Measurements from ENCODE around the gene APOA5. TPM values are rescaled to one million over a fixed set of nuclear protein-coding genes. Genes with fewer than 3 reads are reported as not detected.

Gene APOA5
- total RNA-seq, 1 experiment from 2014 or later: 0.11 TPM

- H3K14ac ChIP-seq (ENCODE audit: insufficient read depth, low read length): no peak overlapping the region
- H2AFZ ChIP-seq (ENCODE audit: low read length): no peak overlapping the region
- Mint-ChIP-seq H3K4me1 (peaks cover 13 to 14% of the 10 kb centered on the region in 2 experiments), H3K4me3 (no peak overlapping the region), H3K9me3 (no peaks in the 10 kb centered on the region), H3K27ac (no peak overlapping the region; a peak in 1 of 7 replicates), H3K27me3 (ENCODE audit: low read depth) (no peaks in the 10 kb centered on the region), H3K36me3 (ENCODE audit: insufficient read depth in 1 of 3, low read depth in 3 of 3) (peaks cover 20 to 56% (median 38%) of the 10 kb centered on the region in 3 experiments; a peak in 6 of 7 replicates)
- H4K8ac ChIP-seq (replicated peaks; ENCODE audit: insufficient read length, low read depth, low read length): no peak overlapping the region
- no peak overlapping the region for H3K27ac ChIP-seq (ENCODE audit: insufficient read length, low read depth, low read length)
- H2AK5ac ChIP-seq (ENCODE audit: insufficient read length, low read length): no peak overlapping the region
- no peak overlapping the region for H4K91ac ChIP-seq (ENCODE audit: insufficient read length, low read depth, low read length)
- H3K27me3 ChIP-seq (ENCODE audit: insufficient read depth, low read length): no peaks in the 10 kb centered on the region
- peaks cover 2% of the 10 kb centered on the region; the same call in 1 of the 2 replicates for H3K4me1 ChIP-seq (ENCODE audit: insufficient read depth, low read length)
- no peak overlapping the region for H4K5ac ChIP-seq (ENCODE audit: insufficient read length, low read depth, low read length)
- DNase-seq: no peak
- no peak overlapping the region for H3K23ac ChIP-seq (ENCODE audit: insufficient read length, low read depth, low read length)
- peaks cover 5% of the 10 kb centered on the region; the same call in 1 of the 2 replicates for H3K79me2 ChIP-seq (ENCODE audit: insufficient read depth, low read length)
- no peak overlapping the region for H3K4me2 ChIP-seq (ENCODE audit: insufficient read depth, insufficient read length, low read length)
- H3K23me2 ChIP-seq (ENCODE audit: insufficient read length, low read depth, low read length, poor library complexity, severe bottlenecking): peaks cover 12% of the 10 kb centered on the region
- no peaks in the 10 kb centered on the region for H3K9me3 ChIP-seq (ENCODE audit: control insufficient read depth, low read depth, low read length)
- H3T11ph ChIP-seq (ENCODE audit: low read length): no peak overlapping the region
- TF ChIP-seq CTCF (conservative IDR thresholded peaks at IDR 0.05): no peak
- H2BK12ac ChIP-seq (ENCODE audit: insufficient read length, low read depth, low read length): no peak overlapping the region
- H2BK15ac ChIP-seq (ENCODE audit: low read depth, low read length): no peak overlapping the region
- peaks cover under 1% of the 10 kb centered on the region for H3K79me1 ChIP-seq (ENCODE audit: insufficient read depth, low read depth, low read length, poor library complexity, severe bottlenecking)
- no peak overlapping the region for H2BK20ac ChIP-seq (ENCODE audit: low read depth, low read length, poor library complexity, severe bottlenecking)
- no peak overlapping the region for H3K4ac ChIP-seq (ENCODE audit: low read depth, low read length)
- no peak overlapping the region for H3K9ac ChIP-seq (ENCODE audit: extremely low read depth, insufficient read length, low read length)
- no peak overlapping the region for H3K56ac ChIP-seq (ENCODE audit: insufficient read length, low read depth, low read length)
- H2BK5ac ChIP-seq (ENCODE audit: insufficient read length, low read length): no peak overlapping the region
- no peaks in the 10 kb centered on the region for H4K20me1 ChIP-seq (ENCODE audit: control insufficient read depth, insufficient read depth, insufficient read length)
- H2BK120ac ChIP-seq (ENCODE audit: low read depth, low read length, poor library complexity, severe bottlenecking): no peak overlapping the region
- H3K18ac ChIP-seq (ENCODE audit: insufficient read length, low read depth, low read length): no peak overlapping the region
Measured at GRCh38 chr11:116776522-116776984, 15.1 kb downstream of the APOA5 start.

All from H9 (cell line).